Middle frontal gyrus (tissue), 1 donor: ENCODE results near the gene RABL6.
"Not testable (repeated sequence)": the region's sequence is repeated elsewhere in the genome, so short reads cannot be mapped to it uniquely, and the experiment has no call there.

ENCODE experiments used
- DNase-seq: peaks from one replicate; pipeline ENCODE4 v3.0.0-alpha.2; 2015; ENCODE audit warnings: low spot score; ENCODE audit errors: extremely low spot score

The RABL6 gene

DNA sequence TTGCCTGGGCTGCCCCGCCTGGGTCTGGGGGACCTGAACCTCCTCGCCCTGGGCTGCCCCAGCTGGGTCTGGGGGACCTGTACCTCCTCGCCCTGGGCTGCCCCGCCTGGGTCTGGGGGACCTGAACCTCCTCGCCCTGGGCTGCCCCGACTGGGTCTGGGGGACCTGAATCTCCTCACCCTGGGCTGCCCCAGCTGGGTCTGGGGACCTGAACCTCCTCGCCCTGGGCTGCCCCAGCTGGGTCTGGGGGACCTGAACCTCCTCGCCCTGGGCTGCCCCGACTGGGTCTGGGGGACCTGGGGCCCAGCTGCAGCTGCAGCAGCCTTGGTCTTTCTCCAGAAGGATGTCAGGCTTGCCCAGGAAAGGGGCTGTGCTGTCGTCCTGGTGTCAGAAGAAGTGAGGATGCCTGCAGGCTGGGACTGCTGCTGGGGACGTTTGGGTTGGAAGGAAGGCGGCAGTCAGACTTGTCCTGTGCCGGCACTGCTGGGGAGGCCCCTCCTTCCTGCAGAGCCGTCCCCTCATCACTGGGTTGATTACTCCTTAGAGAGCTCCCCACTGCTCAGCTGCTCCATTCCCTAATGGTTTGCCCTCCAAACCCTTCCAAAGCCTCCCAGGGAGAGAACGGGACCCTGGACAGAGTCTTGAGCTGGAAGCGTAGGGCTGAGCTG lies 25.8 kb downstream of the RABL6 start:
- DNase-seq, result not testable (repeated sequence)

- no peak for DNase-seq
Measured at GRCh38 chr9:136835162-136835931, 27.6 kb downstream of the RABL6 start.

DNA sequence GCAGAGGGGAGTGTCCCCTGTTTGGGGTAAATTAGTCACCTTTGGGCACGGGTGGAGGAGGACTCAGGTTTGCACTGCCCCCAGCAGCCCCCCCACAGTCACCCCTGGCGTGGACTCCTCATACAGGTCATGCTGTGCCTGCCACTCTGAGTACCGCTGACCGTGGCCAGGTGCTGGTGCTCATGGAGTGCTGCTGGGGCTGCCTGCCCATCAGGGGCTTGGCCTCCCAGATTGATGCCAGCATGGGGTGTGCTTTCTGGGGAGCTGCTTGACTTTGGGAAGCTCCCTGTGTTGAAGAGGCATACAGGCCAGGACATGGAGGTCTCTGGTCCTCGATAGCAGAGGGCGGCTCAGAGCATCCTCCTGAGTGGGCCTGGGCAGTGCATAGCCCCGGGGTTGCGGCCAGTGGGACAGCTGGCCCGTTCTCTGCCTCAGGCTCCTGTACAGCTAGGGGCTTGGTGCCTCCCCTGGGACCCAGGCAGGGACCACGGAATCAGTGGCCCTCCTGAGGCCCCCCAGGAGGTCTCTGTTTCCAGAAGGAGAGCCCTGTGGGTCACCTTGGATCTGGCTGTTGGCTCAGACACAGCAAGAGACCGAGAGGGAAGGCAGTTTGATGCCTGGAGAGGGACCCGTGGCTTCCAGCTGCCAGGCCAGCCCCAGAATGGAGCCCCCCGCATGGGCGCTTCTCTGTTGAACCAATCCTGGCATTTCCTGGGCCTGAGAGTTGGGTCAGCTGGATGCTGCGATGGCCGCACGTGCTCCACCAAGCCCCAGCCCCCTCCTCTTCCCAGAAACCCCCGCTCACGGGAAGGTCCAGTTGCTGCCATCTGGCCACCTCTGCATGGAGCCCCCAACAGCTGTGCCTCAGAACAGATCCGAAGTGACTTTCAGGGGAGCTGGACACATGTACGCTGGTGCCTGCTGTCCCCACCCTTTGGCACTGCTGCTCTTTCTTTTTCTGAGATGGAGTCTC lies 28.5 kb downstream of the RABL6 start:
- no peak for DNase-seq

DNA sequence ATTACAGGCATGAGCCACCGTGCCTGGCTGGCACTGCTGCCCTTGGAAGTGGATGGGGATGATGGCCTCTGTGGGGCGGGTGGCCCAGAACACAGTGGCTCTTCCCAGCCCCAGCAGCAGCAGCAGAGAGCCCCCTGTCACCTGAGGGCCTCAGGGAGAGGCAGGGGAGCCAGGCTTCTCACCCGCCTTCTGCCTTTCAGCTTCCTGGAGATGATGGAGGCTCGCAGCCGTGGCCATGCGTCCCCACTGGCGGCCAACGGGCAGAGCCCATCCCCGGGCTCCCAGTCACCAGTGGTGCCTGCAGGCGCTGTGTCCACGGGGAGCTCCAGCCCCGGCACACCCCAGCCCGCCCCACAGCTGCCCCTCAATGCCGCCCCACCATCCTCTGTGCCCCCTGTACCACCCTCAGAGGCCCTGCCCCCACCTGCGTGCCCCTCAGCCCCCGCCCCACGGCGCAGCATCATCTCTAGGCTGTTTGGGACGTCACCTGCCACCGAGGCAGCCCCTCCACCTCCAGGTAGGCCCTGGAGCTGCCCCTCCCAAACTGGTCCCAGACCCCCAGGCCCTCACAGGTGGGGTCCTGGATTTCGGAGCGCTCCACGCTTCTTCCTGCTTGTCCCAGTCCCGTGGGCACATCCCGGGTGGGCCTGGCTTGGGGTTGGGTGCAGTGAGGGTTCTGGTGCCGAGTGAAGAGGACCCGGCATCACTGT lies 29.6 kb downstream of the RABL6 start:
- DNase-seq, result no peak

DNA sequence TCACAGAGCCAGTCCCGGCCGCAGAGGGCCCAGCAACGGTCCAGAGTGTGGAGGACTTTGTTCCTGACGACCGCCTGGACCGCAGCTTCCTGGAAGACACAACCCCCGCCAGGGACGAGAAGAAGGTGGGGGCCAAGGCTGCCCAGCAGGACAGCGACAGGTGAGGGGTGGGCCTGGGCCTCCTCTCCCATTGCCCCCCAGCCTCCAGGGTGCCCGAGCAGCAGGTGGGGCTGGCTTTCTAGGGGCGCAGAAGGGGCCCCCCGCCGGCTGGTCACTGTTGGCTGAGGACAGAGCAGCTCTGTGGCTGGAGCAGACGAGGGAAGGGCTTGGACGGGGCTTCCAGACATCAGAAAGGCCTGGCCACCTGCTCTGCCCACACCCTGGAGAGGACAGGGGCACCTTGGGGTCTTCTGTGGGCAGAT lies 30.1 kb downstream of the RABL6 start:
- DNase-seq, result not testable (repeated sequence)

DNA sequence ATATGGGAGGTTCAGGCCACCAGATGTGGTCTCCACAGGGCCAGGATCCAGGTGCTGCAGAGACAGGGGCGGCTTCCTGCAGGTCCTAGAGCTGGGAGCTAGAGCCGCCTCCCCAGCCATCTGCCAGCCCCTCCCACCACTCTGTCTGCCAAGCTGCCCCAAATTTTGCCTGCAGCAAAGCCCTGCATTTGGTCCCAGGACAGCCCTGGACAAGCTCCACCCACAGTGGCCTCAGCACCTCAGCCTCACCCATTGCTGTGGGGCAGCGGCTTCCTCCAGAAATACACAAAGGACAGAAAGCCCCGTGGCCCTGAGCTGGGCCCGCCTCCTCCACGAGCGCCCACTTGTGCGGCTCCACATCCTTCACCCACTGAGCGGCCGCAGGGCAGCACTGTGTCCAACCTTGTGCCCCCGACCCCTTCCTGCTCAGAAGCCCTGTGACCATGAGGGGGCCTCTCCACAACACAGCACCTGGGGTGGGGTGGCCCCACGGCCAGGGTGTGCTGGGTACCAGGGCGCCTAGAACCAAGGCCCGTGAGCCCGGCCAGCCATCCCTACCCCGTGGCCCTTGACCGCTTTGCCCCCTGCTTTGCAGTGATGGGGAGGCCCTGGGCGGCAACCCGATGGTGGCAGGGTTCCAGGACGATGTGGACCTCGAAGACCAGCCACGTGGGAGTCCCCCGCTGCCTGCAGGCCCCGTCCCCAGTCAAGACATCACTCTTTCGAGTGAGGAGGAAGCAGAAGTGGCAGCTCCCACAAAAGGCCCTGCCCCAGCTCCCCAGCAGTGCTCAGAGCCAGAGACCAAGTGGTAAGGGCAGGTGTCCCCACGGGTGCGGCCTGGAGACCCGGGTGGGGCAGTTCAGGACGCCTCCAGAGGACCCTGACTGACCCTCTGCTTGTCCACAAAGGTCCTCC lies 30.8 kb downstream of the RABL6 start:
- no peak for DNase-seq

DNA sequence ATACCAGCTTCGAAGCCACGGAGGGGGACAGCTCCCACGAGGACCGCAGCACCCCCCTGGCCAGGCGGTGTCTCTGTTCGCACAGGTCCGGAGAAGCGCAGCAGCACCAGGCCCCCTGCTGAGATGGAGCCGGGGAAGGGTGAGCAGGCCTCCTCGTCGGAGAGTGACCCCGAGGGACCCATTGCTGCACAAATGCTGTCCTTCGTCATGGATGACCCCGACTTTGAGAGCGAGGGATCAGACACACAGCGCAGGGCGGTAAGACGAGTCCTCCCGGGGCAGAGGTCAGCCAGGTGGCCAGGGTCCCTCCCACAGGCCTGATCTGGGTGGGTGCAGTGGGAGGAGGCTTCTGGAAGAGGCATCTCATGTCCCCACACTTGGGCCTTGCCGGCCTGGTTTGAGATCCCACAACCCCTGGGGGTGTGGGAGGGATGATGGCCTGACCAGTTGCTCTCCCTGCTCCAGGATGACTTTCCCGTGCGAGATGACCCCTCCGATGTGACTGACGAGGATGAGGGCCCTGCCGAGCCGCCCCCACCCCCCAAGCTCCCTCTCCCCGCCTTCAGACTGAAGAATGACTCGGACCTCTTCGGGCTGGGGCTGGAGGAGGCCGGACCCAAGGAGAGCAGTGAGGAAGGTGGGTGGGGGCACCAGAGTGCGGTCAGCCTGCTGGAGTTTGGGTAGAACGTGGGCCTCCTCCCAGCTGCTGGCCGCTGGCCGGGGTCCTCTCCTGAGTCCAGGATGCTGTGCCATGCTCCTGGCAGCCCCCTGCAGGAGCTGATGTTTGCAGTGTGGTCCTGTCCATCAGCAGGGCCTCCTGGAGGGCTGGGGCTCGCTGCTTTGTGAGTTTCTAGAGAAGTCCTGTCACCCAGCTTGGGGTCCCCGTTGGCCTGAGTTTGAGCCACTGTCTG lies 31.7 kb downstream of the RABL6 start:
- no peak for DNase-seq

DNA sequence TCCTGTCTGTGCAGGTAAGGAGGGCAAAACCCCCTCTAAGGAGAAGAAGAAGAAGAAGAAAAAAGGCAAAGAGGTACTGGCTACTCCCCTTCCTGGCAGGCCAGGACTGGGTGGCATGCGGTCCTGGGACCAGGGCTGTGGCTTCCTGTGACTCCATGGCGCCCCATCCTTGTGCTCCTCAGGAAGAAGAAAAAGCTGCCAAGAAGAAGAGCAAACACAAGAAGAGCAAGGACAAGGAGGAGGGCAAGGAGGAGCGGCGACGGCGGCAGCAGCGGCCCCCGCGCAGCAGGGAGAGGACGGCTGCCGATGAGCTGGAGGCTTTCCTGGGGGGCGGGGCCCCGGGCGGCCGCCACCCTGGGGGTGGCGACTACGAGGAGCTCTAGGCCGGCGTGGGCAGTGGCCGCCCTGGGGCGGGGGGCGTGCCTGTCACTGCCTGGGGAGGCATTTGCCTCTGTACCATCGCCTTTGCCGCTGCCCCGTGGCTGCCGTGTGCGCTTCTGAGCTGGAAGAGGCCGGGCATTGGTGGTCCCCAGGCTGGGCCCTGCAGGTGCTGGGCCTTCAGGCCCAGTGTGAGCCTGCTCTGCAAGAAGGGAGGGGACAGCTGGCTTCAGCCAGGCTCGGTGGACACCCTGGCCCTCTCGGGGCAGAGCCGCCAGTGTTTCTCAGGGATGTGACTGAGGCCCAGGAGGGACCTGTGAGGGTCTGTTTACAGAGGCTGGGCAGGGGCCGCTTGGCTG lies 32.6 kb downstream of the RABL6 start:
- DNase-seq, result no peak

GRCh38 chr9:136840877-136841645 lies 33.3 kb downstream of the RABL6 start:
- peak; percentile 78 for DNase-seq

DNA sequence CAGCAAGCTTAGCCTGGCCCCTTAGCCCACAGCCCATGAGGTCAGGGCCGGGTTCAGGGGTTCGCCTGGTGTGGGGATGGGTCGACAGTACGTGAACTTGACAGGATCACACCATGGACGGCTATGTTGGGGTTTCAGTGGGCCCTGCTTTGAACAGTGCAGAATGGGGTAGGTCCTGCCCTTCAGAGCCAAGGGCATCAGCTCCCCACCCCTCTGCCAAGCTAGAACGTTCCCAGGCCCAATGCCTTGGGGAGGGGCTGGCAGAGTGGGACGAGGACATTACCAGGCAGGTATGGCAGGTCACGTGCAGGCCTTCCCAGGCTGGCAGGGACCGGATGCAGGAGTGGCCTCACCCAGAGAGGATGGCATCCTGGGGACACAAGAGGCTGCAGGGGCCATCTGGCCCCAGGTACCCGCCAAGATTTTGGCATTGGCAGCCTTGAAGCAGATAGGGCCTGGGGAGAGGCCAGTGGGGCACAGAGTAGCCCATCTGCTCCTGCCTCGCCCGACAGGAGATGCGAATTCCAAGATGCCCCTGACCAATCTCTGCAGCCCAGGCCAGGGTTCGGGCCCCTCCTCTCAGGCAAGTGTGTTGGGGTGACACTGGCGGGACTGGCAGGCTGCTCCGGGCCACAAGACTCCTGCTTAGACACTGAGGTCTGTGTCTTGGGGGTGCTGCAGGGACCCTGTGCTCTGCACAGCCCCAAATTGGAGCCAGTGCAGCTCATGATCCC lies 34.1 kb downstream of the RABL6 start:
- DNase-seq, result not testable (repeated sequence)

GRCh38 chr9:136842380-136842948 lies 34.7 kb downstream of the RABL6 start, which contains the start of gene AJM1:
Gene AJM1 (plus strand): TSS chr9:136842478. CDS start chr9:136844415, 1,937 bp downstream.
- peak; percentile 78 for DNase-seq

DNA sequence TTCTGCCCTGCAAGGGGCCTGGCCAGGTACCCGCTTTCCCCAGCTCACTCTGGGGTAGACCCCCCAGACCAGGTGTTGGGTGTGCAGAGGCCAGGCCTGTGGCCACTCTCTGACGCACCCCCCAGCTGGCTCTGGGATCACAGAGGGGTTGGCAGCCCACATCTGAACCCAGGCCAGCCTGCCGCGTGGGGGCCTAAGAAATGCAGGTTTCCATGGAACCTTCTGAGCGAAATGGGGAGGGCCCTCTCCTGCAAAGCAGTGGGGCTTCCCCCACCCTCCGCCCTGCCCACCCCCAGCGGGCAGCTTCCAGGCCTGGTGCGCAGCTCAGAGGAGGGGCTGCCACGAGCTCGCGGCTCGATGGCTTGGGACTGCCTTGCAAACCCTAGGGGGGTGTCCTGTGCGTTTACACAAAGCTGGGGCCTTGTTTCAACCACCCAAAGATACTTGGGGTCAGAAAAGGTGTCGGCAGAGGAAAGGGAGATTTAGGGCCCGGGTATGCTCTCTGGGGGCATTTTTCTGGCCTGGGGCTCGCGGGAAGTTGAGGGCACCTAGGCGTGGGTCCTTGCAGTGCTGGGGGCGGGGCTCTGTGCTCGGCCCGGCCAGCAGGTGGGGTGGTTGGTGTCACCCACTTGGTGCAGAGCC lies 35.5 kb downstream of the RABL6 start:
- not testable (repeated sequence) for DNase-seq

DNA sequence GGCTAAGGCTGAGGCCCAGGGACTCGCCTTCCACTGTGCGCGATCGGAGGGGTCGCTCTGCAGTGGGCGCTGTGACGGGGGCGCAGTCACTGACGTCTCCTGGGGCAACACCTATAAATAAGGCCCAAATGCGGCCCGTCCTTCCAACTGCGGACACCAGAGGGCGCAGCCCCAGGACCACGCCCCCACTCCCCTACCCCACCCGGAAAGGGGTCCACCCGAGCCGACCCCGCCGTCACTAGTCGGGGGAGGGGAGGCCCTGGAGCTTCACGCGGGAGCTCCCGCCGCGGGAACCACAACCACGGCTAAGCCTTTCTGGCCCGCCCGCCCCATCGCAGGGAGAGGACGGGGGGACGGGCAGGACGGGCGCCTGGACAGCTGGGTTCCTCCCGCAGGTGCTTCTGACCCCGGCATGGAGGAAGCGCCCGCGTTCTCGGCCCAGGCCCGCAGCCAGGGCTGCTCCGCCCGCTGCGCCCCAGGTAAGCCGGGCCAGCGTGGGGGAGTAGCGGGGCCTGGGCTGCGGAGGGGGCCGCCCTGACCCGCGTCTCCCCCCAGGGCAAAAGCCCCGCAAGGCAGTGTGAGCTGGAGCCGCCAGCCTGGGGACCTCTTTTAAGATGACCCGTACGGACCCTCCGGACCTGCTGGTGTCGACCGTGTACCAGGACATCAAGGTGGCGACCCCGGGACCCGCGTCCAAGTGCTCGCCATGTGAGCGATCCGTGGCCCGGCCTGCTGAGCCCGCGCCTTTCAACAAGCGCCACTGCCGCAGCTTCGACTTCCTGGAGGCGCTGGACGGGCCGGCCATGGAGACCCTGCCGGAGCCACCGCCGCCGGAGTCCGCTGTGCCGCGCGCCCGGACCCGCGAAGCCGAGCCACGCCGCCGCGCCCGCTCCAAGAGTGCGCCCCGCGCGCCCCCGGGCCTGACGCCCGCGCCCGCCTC lies 36.3 kb downstream of the RABL6 start:
- DNase-seq, result not testable (repeated sequence)

- DNase-seq, result no peak
Measured at GRCh38 chr9:136844761-136845464, 37.2 kb downstream of the RABL6 start.
